Testis (tissue), 3 donors: ENCODE measurements around the gene FHOD1. TPM values are rescaled to one million over a fixed set of nuclear protein-coding genes. Genes with fewer than 3 reads are reported as not detected.
A peak's percentile ranks its signal among the peaks of the same experiment; 100 is the strongest.

ENCODE experiments used
- DNase-seq: peaks from one replicate; pipeline ENCODE4 v3.0.0-alpha.2; 2019
- H3K27ac ChIP-seq, 2 donors: fragments of 200-600 bp; sonication (generic); one replicate each; pipeline ENCODE4 v1.5.1; 2019
- H3K27me3 ChIP-seq: fragments of 200-600 bp; sonication (generic); one replicate; pipeline ENCODE4 v1.5.1; 2019
- H3K36me3 ChIP-seq: fragments of 200-600 bp; sonication (generic); one replicate; pipeline ENCODE4 v1.5.1; 2017; ENCODE audit warnings: low read depth; ENCODE audit errors: missing control alignments
- H3K4me1 ChIP-seq: fragments of 200-600 bp; sonication (generic); one replicate; pipeline ENCODE4 v1.5.1; 2019
- H3K4me3 ChIP-seq, 2 donors: fragments of 200-600 bp; sonication (generic); one replicate each; pipeline ENCODE4 v1.5.1; 2017 to 2019
- H3K9me3 ChIP-seq: fragments of 200-600 bp; sonication (generic); one replicate; pipeline ENCODE4 v1.5.1; 2017
- CTCF ChIP-seq, 3 experiments: fragments of 450-650 bp in 2 of 3; fragments of 200-600 bp in 1 of 3; sonication (generic) in 1 of 3; IDR thresholded peaks; one replicate each; pipeline ENCODE4 v1.5.1; 2016 to 2019; ENCODE audit warnings: antibody characterized with exemption in 3 of 3, mild to moderate bottlenecking in 2 of 3, moderate library complexity in 1 of 3
- POLR2A ChIP-seq: fragments of 450-650 bp; IDR thresholded peaks from one replicate; pipeline ENCODE4 v1.6.1; 2017; ENCODE audit warnings: antibody characterized with exemption, mild to moderate bottlenecking, moderate library complexity
- WGBS, 2 donors: methylation state at CpG; one replicate each; pipeline ENCODE4 v1.1.5; 2018; 5-methylcytosine and 5-hydroxymethylcytosine counted together
- intact Hi-C: fragments of 100-400 bp; cut with DNase I; formaldehyde crosslinking; loops from one replicate; pipeline ENCODE4 v1.15.1; 2023; ENCODE audit warnings: low total_unique reads
- polyA plus RNA-seq: library from polyadenylated mRNA; stranded (reverse); fragments of 350-450 nt; fragmentation: Illumina TruSeq; extraction: RNeasy Lipid Tissue Mini Kit (QIAGEN cat#74804); gene quantifications from one replicate; pipeline ENCODE4 v1.2.3, GENCODE V29; 2014; ENCODE audit warnings: low read depth, low replicate concordance; ENCODE audit not compliant: insufficient read depth
- total RNA-seq, 2 donors: library from RNA; depleted of rRNA; stranded (reverse); fragments of >200 nt; gene quantifications; one replicate each; pipeline ENCODE4 v1.2.3, GENCODE V29; 2016

The FHOD1 gene
- total and polyA plus RNA-seq, 3 donors from 2014 or later: 17.0 to 40.0 (median 28.8) TPM

- Histone ChIP-seq H3K36me3 (no peaks in the 10 kb centered on the region), H3K9me3 (no peaks in the 10 kb centered on the region), H3K4me3 (peak overlapping the region; percentile 74 to 76), H3K27ac (peak overlapping the region; percentile 68 to 87), H3K27me3 (no peaks in the 10 kb centered on the region), H3K4me1 (peaks cover 37% of the 10 kb centered on the region)
- intact Hi-C loops: no loop called here
- WGBS, 2 donors: 0% methylated on average over 3 to 46 of the region's 48 CpGs
- DNase-seq: peak; percentile 87
- no peak for TF ChIP-seq POLR2A
- peak in 2 of 3 experiments; percentile 2 to 21 for TF ChIP-seq CTCF (IDR thresholded peaks at IDR 0.05)
These were observed 1.1 kb downstream of the FHOD1 start for GRCh38 chr16:67246081-67246755.

GRCh38 chr16:67245674-67246080 is 1.6 kb downstream of the FHOD1 start:
- WGBS, 2 donors: 4 to 5% methylated on average over 5 to 8 of the region's 8 CpGs
- H3K4me1 ChIP-seq: peaks cover 42% of the 10 kb centered on the region
- intact Hi-C loops: no loop called here
- H3K36me3 ChIP-seq: no peaks in the 10 kb centered on the region
- H3K27ac ChIP-seq: peak overlapping the region; percentile 68 to 87
- no peak for TF ChIP-seq POLR2A
- no peak for TF ChIP-seq CTCF (IDR thresholded peaks at IDR 0.05)
- no peaks in the 10 kb centered on the region for H3K27me3 ChIP-seq
- H3K9me3 ChIP-seq: no peaks in the 10 kb centered on the region
- DNase-seq: no peak
- peak overlapping the region; percentile 74 to 76 for H3K4me3 ChIP-seq

- no peak for DNase-seq
- WGBS, 2 donors: 74 to 77% methylated on average over 4 of the region's 4 CpGs
These were observed 2.1 kb downstream of the FHOD1 start for GRCh38 chr16:67245186-67245585.

GRCh38 chr16:67244387-67245185 is 2.7 kb downstream of the FHOD1 start:
- peaks cover 44% of the 10 kb centered on the region for H3K4me1 ChIP-seq
- peak; percentile 56 for DNase-seq
- intact Hi-C loops: no loop called here
- TF ChIP-seq POLR2A (no peak), CTCF (IDR thresholded peaks at IDR 0.05) (no peak)
- H3K4me3 ChIP-seq: no peak overlapping the region
- H3K27me3 ChIP-seq: no peaks in the 10 kb centered on the region
- H3K36me3 ChIP-seq: no peaks in the 10 kb centered on the region
- no peaks in the 10 kb centered on the region for H3K9me3 ChIP-seq
- H3K27ac ChIP-seq: peak overlapping the region; percentile 36 to 87
- WGBS, 2 donors: 45 to 53% methylated on average over 5 of the region's 5 CpGs

More at GRCh38 chr16:67245186-67245585, 2.1 kb downstream of the FHOD1 start:
- H3K4me3 ChIP-seq: no peak overlapping the region
- no peaks in the 10 kb centered on the region for H3K27me3 ChIP-seq
- intact Hi-C loops: no loop called here
- TF ChIP-seq CTCF (IDR thresholded peaks at IDR 0.05): no peak
- TF ChIP-seq POLR2A: no peak
- H3K9me3 ChIP-seq: no peaks in the 10 kb centered on the region
- no peaks in the 10 kb centered on the region for H3K36me3 ChIP-seq
- peaks cover 44% of the 10 kb centered on the region for H3K4me1 ChIP-seq
- peak overlapping the region in 1 of 2 donors; percentile 87 for H3K27ac ChIP-seq
